GM21528 (cell line): ENCODE results near the gene USH2A.

Experiments used
- ATAC-seq: cut with Tn5 transposase; IDR thresholded peaks from one replicate; pipeline ENCODE4 v1.9.1; 2021; ENCODE audit warnings: mild to moderate bottlenecking, moderate library complexity; ENCODE audit not compliant: unreplicated experiment, low FRiP score

USH2A gene

DNA sequence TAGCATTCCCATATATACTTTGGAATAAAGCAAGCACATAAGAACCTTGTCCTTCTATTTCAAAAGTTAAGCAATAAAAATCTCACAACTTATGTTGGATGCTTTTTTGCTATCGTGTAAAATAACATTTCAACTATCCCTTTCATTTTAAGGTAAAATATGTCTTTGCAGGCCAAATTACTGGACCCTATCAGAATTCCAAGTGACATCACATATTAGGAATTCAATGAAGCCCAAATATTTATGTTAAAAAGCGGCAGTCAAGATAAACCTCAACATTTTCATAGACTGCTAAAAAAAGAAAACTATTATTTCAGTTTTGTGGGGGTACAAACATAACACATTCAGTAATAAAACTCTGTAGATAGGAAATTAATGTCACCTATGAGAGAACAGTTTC lies 604.1 kb downstream of the USH2A start:
- ATAC-seq, result no peak

DNA sequence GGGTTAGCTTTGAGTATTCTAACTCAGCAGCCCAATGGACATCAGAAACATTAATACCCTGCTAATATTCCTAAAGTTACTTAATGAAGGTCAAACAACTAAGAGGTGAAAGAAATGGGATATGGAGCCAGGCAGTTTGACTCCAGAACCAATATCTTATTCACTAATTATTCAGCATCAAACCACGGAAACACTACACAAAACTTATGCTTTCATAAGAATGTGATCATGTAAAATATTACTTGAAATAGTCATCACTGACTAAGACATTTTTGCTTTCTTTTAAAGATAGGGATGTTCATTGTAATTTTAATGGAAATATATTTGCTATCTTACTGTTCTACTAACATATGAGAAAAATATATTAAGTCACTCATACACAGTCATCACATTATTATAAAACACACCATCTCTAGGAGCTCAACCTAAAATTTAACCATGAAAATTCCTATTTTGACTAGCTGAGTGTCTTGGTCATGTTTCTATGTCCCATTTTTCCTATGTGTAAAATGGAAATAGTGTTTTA lies 615.3 kb downstream of the USH2A start:
- ATAC-seq, result no peak

DNA sequence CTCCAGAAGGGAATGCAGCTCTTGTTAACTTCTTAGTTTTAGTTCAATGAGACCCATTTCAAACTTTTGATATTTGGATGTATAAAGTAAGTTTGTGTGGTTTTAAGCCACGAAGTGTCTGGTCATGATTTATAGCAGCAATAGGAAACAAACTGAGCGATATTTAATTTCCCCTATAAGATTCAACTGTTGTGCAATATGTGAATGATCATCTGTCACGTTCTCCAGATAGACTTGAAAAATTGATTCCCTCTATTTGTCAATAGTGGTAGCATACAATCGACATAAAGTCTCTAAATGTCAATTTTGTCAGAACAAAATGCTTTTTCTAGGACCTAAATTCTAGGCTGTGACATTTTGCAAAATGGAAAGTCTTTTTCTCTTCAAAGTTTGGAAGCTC lies 616.0 kb downstream of the USH2A start:
- ATAC-seq, result no peak

DNA sequence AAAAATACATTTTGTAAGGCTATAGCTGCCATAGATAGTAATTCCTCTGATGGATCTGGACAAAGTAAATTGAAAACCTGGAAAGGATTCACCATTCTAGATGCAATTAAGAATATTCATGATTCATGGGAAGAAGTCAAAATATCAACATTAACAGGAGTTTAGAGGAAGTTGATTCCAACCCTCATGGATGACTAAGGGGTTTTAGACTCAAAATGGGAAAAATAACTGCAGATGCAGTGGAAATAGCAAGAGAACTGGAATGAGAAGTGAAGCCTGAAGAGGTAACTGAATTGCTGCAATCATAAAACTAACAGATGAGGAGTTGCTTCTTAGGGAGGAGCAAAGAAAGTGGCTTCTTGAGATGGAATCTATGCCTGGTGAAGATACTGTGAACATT lies 625.4 kb downstream of the USH2A start:
- ATAC-seq, result no peak

GRCh38 chr1:215794156-215794555 lies 629.1 kb downstream of the USH2A start:
- no peak for ATAC-seq

DNA sequence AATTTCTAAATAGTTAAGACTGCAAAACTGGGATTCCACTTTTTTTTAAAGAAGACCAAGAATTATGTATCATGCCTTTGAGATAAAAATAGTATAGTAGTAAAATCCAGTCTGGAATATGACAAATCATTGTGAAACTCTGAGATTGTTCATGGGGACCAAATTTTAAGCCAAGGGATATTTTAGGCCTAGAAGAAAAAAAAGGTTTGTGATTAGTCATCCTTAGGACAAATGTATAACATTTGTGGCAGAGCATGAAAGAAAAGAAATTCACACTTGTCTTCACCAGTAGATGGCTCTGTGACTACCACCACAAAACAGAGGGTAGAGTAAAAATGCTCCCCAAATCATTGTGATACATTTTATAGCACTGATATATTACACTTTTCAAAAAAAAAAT lies 630.1 kb downstream of the USH2A start:
- no peak for ATAC-seq

- no peak for ATAC-seq
Observed at GRCh38 chr1:215792446-215792845, 630.8 kb downstream of the USH2A start.

GRCh38 chr1:215789981-215790380 lies 633.3 kb downstream of the USH2A start:
- no peak for ATAC-seq

- no peak for ATAC-seq
Observed at GRCh38 chr1:215786997-215787396, 636.3 kb downstream of the USH2A start.

DNA sequence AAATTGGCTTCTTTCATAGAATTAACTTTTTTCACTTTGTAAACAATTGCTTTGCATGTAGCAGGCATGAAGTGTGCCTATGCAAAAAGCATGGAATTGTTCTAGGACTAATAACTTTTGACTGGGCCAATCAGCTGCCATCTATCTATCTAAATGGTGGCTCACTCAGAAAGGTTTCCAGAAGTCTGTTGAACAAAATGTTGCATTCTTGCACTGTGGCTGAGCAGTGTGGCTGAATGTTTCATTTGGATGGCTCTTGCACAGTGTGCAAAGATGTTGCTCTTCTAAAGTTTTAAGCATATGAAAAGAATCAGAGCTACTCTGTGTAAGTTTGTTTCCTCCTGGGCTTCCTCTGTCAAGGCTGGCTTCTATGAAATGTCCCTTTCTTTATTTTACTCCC lies 642.6 kb downstream of the USH2A start:
- no peak for ATAC-seq

DNA sequence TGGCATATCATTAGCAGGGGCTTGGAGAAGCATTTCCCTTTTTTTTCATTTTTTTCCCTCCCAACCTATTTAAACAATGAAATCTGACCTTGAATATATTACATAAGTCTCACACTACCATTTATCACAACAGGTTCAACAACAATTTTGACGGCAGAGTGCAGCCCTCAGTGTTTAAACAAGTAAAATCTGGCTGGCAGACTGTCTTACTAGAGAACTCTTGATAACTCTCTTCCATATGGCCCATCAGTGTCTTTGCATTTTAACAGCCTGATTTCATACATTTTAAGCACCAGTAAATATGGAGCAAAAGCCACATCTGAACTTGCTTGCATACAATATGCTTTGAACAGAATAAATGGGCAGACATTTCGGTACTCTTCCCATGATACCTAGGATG lies 643.1 kb downstream of the USH2A start:
- no peak for ATAC-seq

- no peak for ATAC-seq
Observed at GRCh38 chr1:215779729-215780128, 643.5 kb downstream of the USH2A start.

GRCh38 chr1:215777370-215777925 lies 645.8 kb downstream of the USH2A start:
- no peak for ATAC-seq

- ATAC-seq, result no peak
Observed at GRCh38 chr1:215776336-215776735, 646.9 kb downstream of the USH2A start.

GRCh38 chr1:215772151-215772550 lies 651.1 kb downstream of the USH2A start:
- ATAC-seq, result no peak

- ATAC-seq, result no peak
Observed at GRCh38 chr1:215768303-215768702, 654.9 kb downstream of the USH2A start.

GRCh38 chr1:215767761-215768160 lies 655.5 kb downstream of the USH2A start:
- ATAC-seq, result no peak

- no peak for ATAC-seq
Observed at GRCh38 chr1:215766521-215766920, 656.7 kb downstream of the USH2A start.

GRCh38 chr1:215765833-215766232 lies 657.4 kb downstream of the USH2A start:
- no peak for ATAC-seq

GRCh38 chr1:215761446-215761845 lies 661.8 kb downstream of the USH2A start:
- no peak for ATAC-seq

DNA sequence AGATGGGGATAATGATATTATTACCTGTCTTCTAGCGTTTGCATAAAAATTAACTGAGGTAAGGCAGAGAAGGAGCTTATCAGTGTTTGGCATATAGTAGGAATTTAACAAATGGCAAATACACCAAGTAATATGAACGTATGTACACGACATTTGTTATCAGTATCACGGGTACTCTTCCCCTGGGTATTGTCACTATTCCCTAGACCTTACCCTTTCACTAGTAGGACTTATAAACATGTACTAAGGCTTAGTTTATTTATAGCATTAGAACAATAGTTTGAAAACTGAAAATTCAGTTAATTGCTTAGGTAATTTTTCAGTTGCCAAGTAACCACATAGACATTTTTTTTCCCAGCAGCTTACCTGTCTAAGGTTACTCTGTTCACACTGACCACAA lies 669.1 kb downstream of the USH2A start:
- ATAC-seq, result no peak

- ATAC-seq, result no peak
Observed at GRCh38 chr1:215749414-215749813, 673.8 kb downstream of the USH2A start.

DNA sequence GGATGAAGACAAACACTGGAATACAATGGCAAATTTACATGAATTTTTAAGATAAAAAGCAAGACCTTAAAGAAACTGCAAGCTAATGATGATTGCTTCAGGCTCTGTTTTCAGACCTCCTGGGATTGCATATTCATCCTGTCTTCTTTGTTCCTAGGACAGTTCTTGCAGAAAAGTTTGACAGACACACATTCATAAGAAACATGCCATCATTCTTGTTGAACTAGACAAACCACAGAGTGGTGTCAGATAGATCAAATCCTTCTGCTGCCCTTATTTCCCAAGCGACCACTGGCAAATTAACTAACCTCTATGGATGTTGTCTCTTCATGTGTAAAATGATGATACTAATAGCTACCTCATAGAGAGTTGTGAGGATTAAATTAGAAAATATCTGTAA lies 674.8 kb downstream of the USH2A start:
- no peak for ATAC-seq
